Breast epithelium (tissue), 3 donors: ENCODE measurements around the gene CNST.

Source experiments
- CTCF ChIP-seq, 3 donors: fragments of 450-650 bp; IDR thresholded peaks; one replicate each; pipeline ENCODE4 v1.5.1; 2016 to 2017; ENCODE audit warnings: antibody characterized with exemption in 3 of 3, mild to moderate bottlenecking in 3 of 3, moderate library complexity in 3 of 3
- POLR2AphosphoS5 ChIP-seq, 3 donors: sonication (generic); formaldehyde crosslinking; IDR thresholded peaks; one replicate each; pipeline ENCODE4 v1.6.1; 2017; ENCODE audit warnings: antibody characterized with exemption in 3 of 3

GRCh38 chr1:246569248-246570238 is 3.3 kb downstream of the CNST start:
- TF ChIP-seq POLR2AphosphoS5 (IDR thresholded peaks at IDR 0.05) (no peak), CTCF (IDR thresholded peaks at IDR 0.05) (no peak)
